NK-92 (cell line): Measurements from ENCODE around the gene EGFL7.

ENCODE experiments used
- DNase-seq: peaks from one replicate; lab custom pipeline; 2025; ENCODE audit not compliant: unreplicated experiment; lab: John Stamatoyannopoulos, UW

EGFL7 gene

GRCh38 chr9:136685216-136685615, 22.5 kb downstream of the EGFL7 start:
- no peak for DNase-seq

GRCh38 chr9:136685790-136686533, 23.2 kb downstream of the EGFL7 start:
- DNase-seq: no peak

GRCh38 chr9:136686534-136686793, 23.7 kb downstream of the EGFL7 start:
- no peak for DNase-seq

- DNase-seq: no peak
Measured at GRCh38 chr9:136686794-136687711, 24.3 kb downstream of the EGFL7 start, which contains the start of gene AGPAT2. AGPAT2 (minus strand) TSS chr9:136687457; CDS start chr9:136687357, 100 bp downstream.

GRCh38 chr9:136687721-136688223, 25.1 kb downstream of the EGFL7 start:
- no peak for DNase-seq

GRCh38 chr9:136688274-136689107, 25.8 kb downstream of the EGFL7 start:
- DNase-seq: no peak

- no peak for DNase-seq
Measured at GRCh38 chr9:136689108-136689460, 26.4 kb downstream of the EGFL7 start.

GRCh38 chr9:136690104-136690805, 27.5 kb downstream of the EGFL7 start:
- no peak for DNase-seq

GRCh38 chr9:136690806-136691261, 28.1 kb downstream of the EGFL7 start:
- no peak for DNase-seq

- DNase-seq: no peak
Measured at GRCh38 chr9:136691316-136692184, 28.8 kb downstream of the EGFL7 start.

- no peak for DNase-seq
Measured at GRCh38 chr9:136692185-136693134, 29.7 kb downstream of the EGFL7 start.

- no peak for DNase-seq
Measured at GRCh38 chr9:136693135-136693489, 30.4 kb downstream of the EGFL7 start.

GRCh38 chr9:136693490-136694162, 30.9 kb downstream of the EGFL7 start:
- no peak for DNase-seq

- DNase-seq: no peak
Measured at GRCh38 chr9:136694163-136694871, 31.6 kb downstream of the EGFL7 start.

- DNase-seq: no peak
Measured at GRCh38 chr9:136694872-136695247, 32.1 kb downstream of the EGFL7 start.

GRCh38 chr9:136695435-136695895, 32.7 kb downstream of the EGFL7 start:
- no peak for DNase-seq

- DNase-seq: no peak
Measured at GRCh38 chr9:136695955-136696354, 33.2 kb downstream of the EGFL7 start.
